H7 (cell line): Measurements from ENCODE around the gene MLC1. TPM values are rescaled to one million over a fixed set of nuclear protein-coding genes. Genes with fewer than 3 reads are reported as not detected.
"Not testable (repeated sequence)": the region's sequence is repeated elsewhere in the genome, so short reads cannot be mapped to it uniquely, and the experiment has no call there.

Source experiments
- DNase-seq: peaks from one replicate; pipeline ENCODE4 v3.0.0; 2012
- H3K27me3 ChIP-seq: 2 replicates; pipeline ENCODE4 v1.6.0; 2011; ENCODE audit warnings: mild to moderate bottlenecking, low read length; ENCODE audit not compliant: control insufficient read depth, insufficient read depth
- H3K36me3 ChIP-seq: replicated peaks from 2 replicates; pipeline ENCODE4 v1.5.1; 2011; ENCODE audit warnings: low read length; ENCODE audit not compliant: control insufficient read depth, insufficient read depth
- H3K4me3 ChIP-seq: 2 replicates; pipeline ENCODE4 v1.5.1; 2011; ENCODE audit warnings: low read depth, mild to moderate bottlenecking, control low read depth, low read length, moderate library complexity; ENCODE audit not compliant: insufficient read depth
- total RNA-seq: library from RNA; depleted of rRNA; stranded (reverse); fragments of >200 nt; shearing (Covaris generic); gene quantifications from 2 replicates; pipeline ENCODE4 v1.2.3, GENCODE V29; 2014

The MLC1 gene
- total RNA-seq, 1 experiment from 2014 or later, result 0.14 TPM

DNA sequence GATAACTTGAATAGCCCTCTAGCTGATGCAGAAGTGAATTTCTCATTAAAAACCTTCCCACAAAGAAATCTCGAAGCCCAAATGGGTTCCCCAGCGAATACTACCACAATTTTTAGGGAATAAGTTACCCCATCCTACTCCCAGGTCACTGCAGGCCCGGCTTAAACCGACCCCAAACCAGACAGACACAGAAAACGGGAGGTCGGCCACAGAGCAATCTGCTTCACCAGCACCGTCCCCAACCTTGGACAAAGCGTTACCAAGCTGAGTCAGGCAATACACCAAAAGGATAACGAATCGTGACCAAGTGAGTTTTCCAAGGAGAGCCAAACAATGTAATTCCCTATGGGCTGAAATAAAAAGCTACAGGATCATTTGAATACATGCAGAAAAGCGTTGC lies 4.0 kb upstream of the MLC1 start:
- Histone ChIP-seq H3K27me3 (no peaks in the 10 kb centered on the region; the same call in 1 of the 2 replicates), H3K4me3 (no peak overlapping the region), H3K36me3 (no peaks in the 10 kb centered on the region)
- DNase-seq, result no peak

DNA sequence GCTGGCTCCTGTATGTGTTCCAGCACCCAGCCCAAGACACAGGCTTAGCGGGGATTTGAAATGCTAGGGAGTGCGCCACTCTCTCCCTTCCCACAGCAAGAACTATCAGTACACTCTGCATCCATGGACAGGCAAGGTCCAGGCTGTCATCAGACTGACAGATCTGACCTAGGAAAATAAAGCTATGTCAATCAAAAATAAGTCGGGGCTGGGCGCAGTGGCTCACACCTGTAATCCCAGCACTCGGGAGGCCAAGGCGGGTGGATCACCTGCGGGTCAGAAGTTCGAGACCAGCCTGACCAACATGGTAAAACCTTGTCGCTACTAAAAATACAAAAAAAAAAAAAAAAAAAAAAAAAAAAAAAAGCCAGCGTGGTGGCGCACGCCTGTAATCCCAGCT lies 2.9 kb upstream of the MLC1 start:
- Histone ChIP-seq H3K36me3 (no peaks in the 10 kb centered on the region), H3K27me3 (no peaks in the 10 kb centered on the region), H3K4me3 (no peak overlapping the region)
- DNase-seq, result no peak

DNA sequence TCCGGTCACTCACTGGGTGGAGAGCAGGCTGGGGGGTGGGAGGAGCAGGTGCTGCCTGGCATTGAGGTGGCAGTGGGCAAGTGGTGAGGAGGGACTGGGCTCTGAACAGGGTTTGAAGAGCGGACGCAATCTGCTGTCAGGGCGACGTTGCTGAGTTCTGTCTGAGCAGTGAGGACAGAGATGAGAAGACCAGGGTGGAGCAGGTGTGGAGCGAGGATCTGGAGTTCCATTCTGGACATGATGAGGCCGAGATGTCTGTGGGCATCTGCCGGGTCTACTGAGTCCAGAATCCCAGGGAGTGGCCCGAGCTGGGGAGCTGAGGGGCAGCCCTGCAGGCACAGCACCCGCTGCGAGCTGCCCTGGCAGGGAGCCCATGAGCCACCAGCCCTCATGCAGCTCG lies 2.4 kb upstream of the MLC1 start:
- DNase-seq, result no peak
- Histone ChIP-seq H3K36me3 (no peaks in the 10 kb centered on the region), H3K27me3 (no peaks in the 10 kb centered on the region), H3K4me3 (no peak overlapping the region)

DNA sequence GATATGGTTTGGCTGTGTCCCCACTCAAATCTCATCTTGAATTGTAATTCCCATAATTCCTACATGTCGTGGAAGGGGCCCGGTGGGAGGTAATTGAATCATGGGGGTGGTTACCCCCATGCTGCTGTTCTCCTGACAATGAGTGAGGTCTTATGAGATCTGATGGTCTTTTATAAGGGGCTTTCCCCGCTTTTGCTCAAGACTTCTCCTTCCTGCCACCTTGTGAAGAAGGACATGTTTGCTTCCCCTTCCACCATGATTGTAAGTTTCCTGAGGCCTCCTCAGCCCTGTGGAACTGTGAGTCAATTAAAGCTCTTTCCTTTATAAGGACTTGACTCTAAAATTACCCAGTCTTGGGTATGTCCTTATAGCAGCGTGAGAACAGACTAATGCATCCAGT lies 1.7 kb upstream of the MLC1 start:
- not testable (repeated sequence) for DNase-seq, H3K27me3 ChIP-seq, H3K4me3 ChIP-seq, H3K36me3 ChIP-seq

DNA sequence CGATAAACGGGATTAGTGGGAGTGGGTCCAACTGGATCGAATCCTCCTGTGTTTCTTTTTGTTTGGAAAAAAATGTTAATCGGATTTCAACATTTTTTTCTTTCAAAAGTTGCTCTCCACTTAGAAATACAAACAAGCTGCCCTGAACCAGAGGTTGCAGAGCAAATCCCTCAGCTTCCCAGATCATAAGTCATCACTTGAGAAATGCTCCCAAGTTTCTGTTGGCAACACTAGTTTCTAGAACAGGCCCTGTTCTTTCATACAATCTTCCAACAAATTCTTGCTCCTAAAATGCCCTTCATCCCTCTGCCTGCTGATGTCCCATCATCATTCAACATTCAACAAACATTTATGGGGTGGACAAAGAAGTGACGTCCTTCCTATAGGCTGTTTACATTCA lies 1.3 kb upstream of the MLC1 start:
- DNase-seq, result no peak
- Histone ChIP-seq H3K27me3 (no peaks in the 10 kb centered on the region), H3K36me3 (no peaks in the 10 kb centered on the region), H3K4me3 (no peak overlapping the region)

DNA sequence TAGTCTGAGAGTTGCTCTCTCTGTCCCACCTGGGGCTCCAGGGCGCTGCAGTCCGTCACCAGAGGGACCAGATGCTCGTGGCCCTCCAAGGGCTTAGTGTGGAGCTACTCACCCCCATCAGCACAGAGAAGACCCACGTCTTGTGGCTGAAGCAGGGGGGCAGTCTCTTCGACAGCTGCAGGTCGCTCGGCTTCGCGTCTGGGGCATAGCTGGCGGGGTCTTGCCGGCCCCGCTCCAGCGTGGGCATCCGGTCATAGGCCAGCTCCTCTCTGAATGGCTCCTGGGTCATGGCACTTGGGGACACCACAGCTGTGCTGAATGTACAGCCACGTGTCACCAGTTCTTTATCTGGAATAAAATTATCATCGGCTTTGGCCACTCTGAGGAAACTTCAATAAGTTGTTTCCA lies 608 bp downstream of the MLC1 start:
- DNase-seq, result no peak
- Histone ChIP-seq H3K27me3 (no peaks in the 10 kb centered on the region), H3K4me3 (no peak overlapping the region), H3K36me3 (no peaks in the 10 kb centered on the region)

DNA sequence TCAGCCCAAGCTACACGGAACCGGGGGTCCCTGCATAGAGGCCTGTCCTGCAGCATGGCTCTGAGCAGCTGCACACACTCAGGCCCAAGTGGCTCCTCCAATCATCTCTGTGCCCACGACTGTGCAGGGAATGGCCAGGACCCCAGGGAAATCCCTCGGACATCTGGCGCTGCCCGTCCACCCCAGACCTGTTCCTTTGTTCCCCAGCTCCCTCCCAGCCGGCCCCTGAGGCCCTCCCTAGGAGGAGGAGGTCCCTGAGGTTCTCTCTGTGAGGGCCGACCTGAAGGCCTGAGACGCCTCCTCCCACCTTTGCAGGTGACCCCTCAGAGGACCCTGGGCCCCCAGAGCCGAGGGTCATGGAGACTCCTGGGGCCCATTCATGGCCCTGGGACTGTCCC lies 1.1 kb downstream of the MLC1 start:
- Histone ChIP-seq H3K4me3 (no peak overlapping the region), H3K36me3 (no peaks in the 10 kb centered on the region), H3K27me3 (no peaks in the 10 kb centered on the region)
- peak; percentile 58 for DNase-seq

DNA sequence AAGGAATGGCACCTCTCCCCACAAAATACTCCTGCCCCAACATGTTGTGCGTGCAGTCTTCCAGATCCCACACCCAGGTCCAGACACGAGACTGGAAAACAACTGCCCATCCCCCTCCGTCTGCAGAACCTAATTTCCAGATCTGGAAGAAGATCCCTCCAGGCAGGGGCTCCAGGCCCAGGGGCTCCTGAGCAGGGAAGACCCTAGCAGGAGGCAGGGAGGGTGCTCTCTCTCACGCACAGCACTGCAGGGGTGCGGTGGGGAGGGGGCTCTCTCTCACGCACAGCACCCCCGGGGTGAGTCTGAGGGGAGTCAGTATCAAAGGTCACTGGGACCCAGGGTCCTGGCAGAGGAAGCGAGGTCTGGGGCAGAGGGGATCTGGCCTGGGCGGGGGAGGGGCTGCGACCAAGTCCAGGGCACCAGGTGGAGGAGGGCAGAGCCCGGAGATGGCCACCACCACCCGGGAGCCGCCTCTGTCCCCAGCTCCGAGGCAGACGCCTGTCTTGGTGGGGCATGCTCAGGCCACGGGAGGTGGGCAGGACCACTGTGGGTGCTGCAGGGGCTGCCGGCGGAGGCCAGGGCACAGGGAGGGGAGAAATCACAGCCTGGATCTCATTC lies 1.7 kb downstream of the MLC1 start:
- H3K27me3 ChIP-seq, result no peaks in the 10 kb centered on the region
- no peak overlapping the region for H3K4me3 ChIP-seq
- DNase-seq, result peak; percentile 65
- H3K36me3 ChIP-seq, result no peaks in the 10 kb centered on the region

DNA sequence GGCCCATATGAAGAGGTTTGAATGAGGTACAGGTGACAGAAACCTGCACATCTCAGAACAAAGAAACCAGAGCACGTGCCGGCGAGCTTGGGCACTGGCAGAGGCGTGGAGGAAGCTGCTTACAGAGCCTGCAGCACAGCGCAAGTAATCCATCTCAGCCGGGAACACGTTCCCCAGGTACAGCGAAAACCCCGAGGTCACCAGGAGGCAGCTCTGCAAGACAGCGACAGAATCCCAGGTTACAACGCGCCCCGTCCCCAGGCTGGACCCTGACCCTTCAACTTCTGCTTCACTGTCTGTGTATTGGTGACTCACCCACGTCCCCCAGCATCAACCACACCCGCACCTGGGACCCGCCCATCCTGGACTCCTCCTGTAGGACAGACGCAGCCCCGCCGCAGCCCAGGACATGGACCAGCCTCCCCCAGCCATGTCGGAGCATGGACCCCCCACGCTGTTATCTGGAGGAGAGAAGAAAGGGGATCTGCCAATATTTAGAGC lies 2.2 kb downstream of the MLC1 start:
- Histone ChIP-seq H3K4me3 (no peak overlapping the region), H3K36me3 (no peaks in the 10 kb centered on the region), H3K27me3 (no peaks in the 10 kb centered on the region)
- DNase-seq, result no peak

DNA sequence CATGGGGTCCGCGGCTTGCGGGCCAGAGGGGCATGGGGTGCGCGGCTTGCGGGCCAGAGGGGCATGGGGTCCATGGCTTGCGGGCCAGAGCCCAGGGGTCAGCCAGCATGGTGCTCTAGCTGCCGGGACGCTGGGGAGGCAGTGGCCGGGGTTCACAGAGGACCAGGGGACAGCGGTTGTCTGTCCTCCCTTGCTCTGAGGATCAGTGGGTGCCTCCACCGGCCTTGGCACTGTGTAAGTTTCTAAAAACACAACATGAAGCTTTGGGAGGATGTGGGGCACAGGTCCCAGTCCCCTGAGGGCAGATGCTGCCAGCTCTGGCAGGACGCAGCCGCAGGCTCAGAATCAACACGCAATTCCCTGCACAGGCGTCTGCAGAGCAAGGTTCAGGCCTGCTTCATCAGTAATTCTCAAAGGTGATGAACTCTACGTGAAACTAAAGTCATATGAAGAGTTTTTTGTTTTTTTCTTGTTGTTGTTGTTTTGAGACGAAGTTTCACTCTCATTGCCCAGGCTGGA lies 3.0 kb downstream of the MLC1 start:
- H3K36me3 ChIP-seq, result no peaks in the 10 kb centered on the region
- H3K27me3 ChIP-seq, result no peaks in the 10 kb centered on the region
- H3K4me3 ChIP-seq, result no peak overlapping the region
- DNase-seq, result no peak

DNA sequence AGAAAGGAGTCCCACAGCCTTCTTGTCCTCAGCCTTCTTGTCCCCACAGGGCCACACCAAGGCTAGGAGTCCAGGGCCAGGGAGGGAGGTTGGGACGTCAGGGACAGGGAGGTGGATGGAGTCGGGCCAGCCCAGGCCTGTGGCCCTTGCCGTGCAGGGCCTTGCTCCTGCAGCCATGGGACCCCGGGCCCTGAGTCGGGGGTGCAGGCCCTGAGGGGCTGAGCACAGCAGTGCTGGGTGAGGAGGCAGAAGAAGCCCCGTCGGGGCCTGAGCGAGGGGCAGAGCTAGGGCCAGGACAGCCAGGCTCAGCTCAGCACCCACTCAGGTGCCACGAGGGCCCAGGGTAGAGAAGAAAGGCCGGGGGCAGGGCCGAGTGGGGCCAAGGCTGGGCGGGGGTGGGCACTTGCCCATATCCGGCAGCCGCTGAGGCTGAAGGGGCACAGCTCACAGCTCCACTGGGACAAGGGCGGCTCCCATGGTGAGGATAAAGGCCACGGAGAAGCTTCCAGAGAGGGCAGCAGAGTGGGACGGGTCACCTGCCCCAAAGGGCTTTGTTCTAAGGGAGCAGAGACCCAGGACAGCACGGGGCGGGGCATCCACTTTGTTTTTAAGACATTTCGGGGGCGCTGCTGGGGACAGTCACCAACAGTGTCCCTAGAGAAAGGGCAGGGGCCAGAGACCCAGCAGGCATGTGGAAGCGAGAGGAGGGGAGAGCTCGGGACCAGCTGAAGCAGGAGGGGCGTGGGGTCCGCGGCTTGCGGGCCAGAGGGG lies 3.6 kb downstream of the MLC1 start:
- Histone ChIP-seq H3K36me3 (no peaks in the 10 kb centered on the region), H3K4me3 (no peak overlapping the region), H3K27me3 (no peaks in the 10 kb centered on the region)
- DNase-seq, result peak; percentile 60

DNA sequence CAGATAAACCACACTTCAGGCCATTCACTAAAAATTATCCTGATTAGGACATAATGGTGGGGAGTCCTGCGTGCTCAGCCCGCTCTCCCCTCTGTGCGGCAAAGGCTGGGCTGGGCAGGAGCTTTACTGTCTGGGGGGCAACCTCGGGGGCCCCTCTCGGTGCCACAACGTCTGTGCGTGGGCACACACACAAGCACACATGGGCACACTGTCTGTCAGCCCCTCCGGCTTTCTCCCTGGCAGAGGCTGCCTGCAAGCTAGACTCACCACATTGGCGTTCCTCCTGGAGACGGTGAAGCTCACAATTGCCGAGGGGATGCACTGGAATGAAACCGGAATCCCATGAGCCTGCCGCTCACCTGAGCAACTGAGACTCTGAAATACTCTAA lies 5.2 kb downstream of the MLC1 start:
- H3K27me3 ChIP-seq, result no peaks in the 10 kb centered on the region
- H3K36me3 ChIP-seq, result no peaks in the 10 kb centered on the region
- DNase-seq, result no peak
- no peak overlapping the region for H3K4me3 ChIP-seq

DNA sequence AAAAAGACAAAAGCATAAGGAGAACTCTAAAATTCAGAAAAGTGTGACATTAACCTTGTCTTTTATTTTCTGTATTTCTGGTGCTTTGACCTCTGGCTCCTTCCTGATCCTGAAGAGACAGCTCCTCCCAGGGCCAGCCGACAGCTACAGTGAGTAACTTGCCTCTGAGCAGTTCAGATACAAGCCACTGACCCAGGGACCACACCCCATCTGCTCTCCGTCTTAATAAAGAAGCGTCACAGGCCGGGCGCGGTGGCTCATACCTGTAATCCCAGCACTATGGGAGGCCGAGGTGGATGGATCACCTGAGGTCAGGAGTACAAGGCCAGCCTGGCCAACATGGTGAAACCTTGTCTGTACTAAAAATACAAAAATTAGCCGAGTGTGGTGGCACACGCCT lies 6.5 kb downstream of the MLC1 start:
- Histone ChIP-seq H3K27me3 (no peaks in the 10 kb centered on the region), H3K4me3 (no peak overlapping the region), H3K36me3 (no peaks in the 10 kb centered on the region)
- peak; percentile 47 for DNase-seq

DNA sequence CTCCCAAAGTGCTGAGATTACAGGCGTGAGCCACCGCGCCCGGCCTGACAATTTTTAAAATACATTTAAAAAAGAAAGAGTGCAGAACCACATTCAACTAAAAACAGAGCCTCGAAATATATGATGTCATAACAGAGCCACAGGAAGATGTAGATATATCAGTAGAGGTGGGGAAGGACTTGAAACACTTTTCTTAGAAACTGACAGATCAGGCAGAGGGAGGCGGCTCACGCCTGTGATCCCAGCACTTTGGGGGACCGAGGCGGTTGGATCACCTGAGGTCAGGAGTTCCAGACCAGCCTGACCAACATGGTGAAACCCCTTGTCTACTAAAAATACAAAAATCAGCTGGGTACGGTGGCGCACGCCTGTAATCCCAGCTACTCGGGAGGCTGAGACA lies 7.0 kb downstream of the MLC1 start:
- H3K4me3 ChIP-seq, result no peak overlapping the region
- H3K27me3 ChIP-seq, result no peaks in the 10 kb centered on the region
- peak; percentile 8 for DNase-seq
- no peaks in the 10 kb centered on the region for H3K36me3 ChIP-seq
